ENCODE results near the gene OSBPL3.

OSBPL3 gene

DNA sequence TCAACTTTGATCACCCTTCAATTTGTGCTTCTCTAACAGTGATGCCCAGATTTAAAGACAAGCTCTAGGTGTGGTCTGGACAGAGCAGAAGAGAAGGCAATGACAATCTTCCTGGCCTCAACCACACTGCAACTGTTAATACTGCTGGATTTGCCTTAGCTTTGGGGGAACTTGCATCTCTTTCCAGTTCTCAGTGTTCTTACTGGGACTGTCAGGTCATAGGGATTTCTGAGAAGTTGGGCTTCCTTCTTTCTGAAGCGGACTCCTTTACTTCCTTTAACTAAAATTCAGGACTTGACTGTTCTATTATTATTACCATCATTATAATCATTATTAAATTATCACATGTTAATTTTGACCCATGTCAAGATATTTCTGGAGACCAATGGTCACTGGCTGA lies 80.8 kb downstream of the OSBPL3 start:
- Histone ChIP-seq H3K9ac (ENCODE audit: low read length) (no peak overlapping the region), H3F3A (ENCODE audit: insufficient read depth, low read length) (peaks cover 6% of the 10 kb centered on the region; the same call in 1 of the 2 replicates), H3K27ac (ENCODE audit: low read length) (peak overlapping the region; percentile 49; the same call in 1 of the 2 replicates), H4K20me1 (ENCODE audit: insufficient read depth, low read length) (no peaks in the 10 kb centered on the region), H2AFZ (ENCODE audit: low read length) (no peak overlapping the region), H3K79me2 (ENCODE audit: low read length) (peaks cover 83% of the 10 kb centered on the region), H3K9me2 (replicated peaks; ENCODE audit: insufficient read depth, low read length) (no peaks in the 10 kb centered on the region), H3K4me2 (ENCODE audit: low read depth, low read length) (0 out of 2 replicates have a peak overlapping the region, but pooled peaks have one; percentile 17), H3K4me3 (ENCODE audit: low read length) (no peak overlapping the region), H3K27me3 (replicated peaks; ENCODE audit: insufficient read depth, low read length) (no peaks in the 10 kb centered on the region), H3K36me3 (replicated peaks; ENCODE audit: insufficient read depth, low read length) (no peaks in the 10 kb centered on the region), H3K4me1 (ENCODE audit: low read length) (peaks cover 51% of the 10 kb centered on the region), H3K9me3 (replicated peaks; ENCODE audit: insufficient read depth, low read length) (no peaks in the 10 kb centered on the region)
- no peak for DNase-seq
- no peak for TF ChIP-seq EZH2phosphoT487 (IDR thresholded peaks at IDR 0.05; ENCODE audit: low read length)
- TF ChIP-seq CTCF (IDR thresholded peaks at IDR 0.05; ENCODE audit: low read length), result no peak
- no peak for TF ChIP-seq EZH2 (optimal IDR thresholded peaks at IDR 0.05; ENCODE audit: low read depth, low read length)

GRCh38 chr7:24898691-24899090 lies 81.3 kb downstream of the OSBPL3 start:
- no peak overlapping the region for H3K4me3 ChIP-seq (ENCODE audit: low read length)
- no peaks in the 10 kb centered on the region for H3K27me3 ChIP-seq (replicated peaks; ENCODE audit: insufficient read depth, low read length)
- peaks cover 84% of the 10 kb centered on the region for H3K79me2 ChIP-seq (ENCODE audit: low read length)
- no peak overlapping the region for H2AFZ ChIP-seq (ENCODE audit: low read length)
- TF ChIP-seq CTCF (IDR thresholded peaks at IDR 0.05; ENCODE audit: low read length) (no peak), EZH2phosphoT487 (IDR thresholded peaks at IDR 0.05; ENCODE audit: low read length) (no peak), EZH2 (optimal IDR thresholded peaks at IDR 0.05; ENCODE audit: low read depth, low read length) (no peak)
- H3K9ac ChIP-seq (ENCODE audit: low read length), result no peak overlapping the region
- no peaks in the 10 kb centered on the region for H3K9me2 ChIP-seq (replicated peaks; ENCODE audit: insufficient read depth, low read length)
- DNase-seq, result no peak
- no peaks in the 10 kb centered on the region for H3K36me3 ChIP-seq (replicated peaks; ENCODE audit: insufficient read depth, low read length)
- H3K9me3 ChIP-seq (replicated peaks; ENCODE audit: insufficient read depth, low read length), result no peaks in the 10 kb centered on the region
- no peak overlapping the region for H3K27ac ChIP-seq (ENCODE audit: low read length)
- peaks cover 6% of the 10 kb centered on the region; the same call in 1 of the 2 replicates for H3F3A ChIP-seq (ENCODE audit: insufficient read depth, low read length)
- H4K20me1 ChIP-seq (ENCODE audit: insufficient read depth, low read length), result no peaks in the 10 kb centered on the region
- H3K4me1 ChIP-seq (ENCODE audit: low read length), result peaks cover 54% of the 10 kb centered on the region
- H3K4me2 ChIP-seq (ENCODE audit: low read depth, low read length), result no peak overlapping the region

DNA sequence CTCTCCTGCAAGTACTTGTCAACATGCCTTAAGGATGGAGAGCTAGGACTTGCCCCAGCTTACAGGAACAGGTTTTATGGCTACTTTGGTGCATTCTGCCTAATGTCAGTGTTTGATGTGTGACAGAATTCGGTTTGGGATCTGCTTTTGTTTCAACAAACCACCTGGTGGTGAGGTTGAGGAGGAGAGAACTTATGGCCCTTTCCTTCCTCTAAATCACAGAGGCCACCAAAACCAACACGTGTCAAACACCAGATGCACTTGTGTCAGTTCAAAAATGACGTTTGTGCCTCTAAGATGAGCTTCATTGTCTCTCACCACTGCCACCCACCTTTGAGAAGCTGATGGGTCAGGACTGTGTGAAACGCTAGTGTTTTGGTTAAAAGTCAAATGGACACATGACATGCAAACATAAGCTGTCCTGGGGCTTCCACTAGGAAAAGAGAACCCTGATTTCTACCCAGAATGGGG lies 83.9 kb downstream of the OSBPL3 start:
- H3K4me1 ChIP-seq (ENCODE audit: low read length), result peaks cover 54% of the 10 kb centered on the region
- H3K27me3 ChIP-seq (replicated peaks; ENCODE audit: insufficient read depth, low read length), result no peaks in the 10 kb centered on the region
- H3K9ac ChIP-seq (ENCODE audit: low read length), result 0 out of 2 replicates have a peak overlapping the region, but pooled peaks have one; percentile 6
- no peaks in the 10 kb centered on the region for H4K20me1 ChIP-seq (ENCODE audit: insufficient read depth, low read length)
- peaks cover 82% of the 10 kb centered on the region for H3K79me2 ChIP-seq (ENCODE audit: low read length)
- H3K36me3 ChIP-seq (replicated peaks; ENCODE audit: insufficient read depth, low read length), result no peaks in the 10 kb centered on the region
- peak; percentile 77 for DNase-seq
- H3K27ac ChIP-seq (ENCODE audit: low read length), result peak overlapping the region; percentile 76
- H3F3A ChIP-seq (ENCODE audit: insufficient read depth, low read length), result peaks cover 6% of the 10 kb centered on the region; the same call in 1 of the 2 replicates
- H3K4me2 ChIP-seq (ENCODE audit: low read depth, low read length), result peak overlapping the region; percentile 39; the same call in 1 of the 2 replicates
- H3K9me3 ChIP-seq (replicated peaks; ENCODE audit: insufficient read depth, low read length), result no peaks in the 10 kb centered on the region
- no peak overlapping the region for H2AFZ ChIP-seq (ENCODE audit: low read length)
- no peaks in the 10 kb centered on the region for H3K9me2 ChIP-seq (replicated peaks; ENCODE audit: insufficient read depth, low read length)
- TF ChIP-seq EZH2phosphoT487 (IDR thresholded peaks at IDR 0.05; ENCODE audit: low read length) (no peak), CTCF (IDR thresholded peaks at IDR 0.05; ENCODE audit: low read length) (peak; percentile 40)
- no peak overlapping the region for H3K4me3 ChIP-seq (ENCODE audit: low read length)

Data from MM.1S (cell line).